SK-N-MC (cell line): ENCODE measurements around the gene SEPTIN7.

Experiments
- EZH2 ChIP-seq: fragments of 200-600 bp; sonication (generic); IDR thresholded peaks from one replicate; pipeline ENCODE4 v1.6.1; 2017; ENCODE audit warnings: antibody characterized with exemption
- POLR2AphosphoS5 ChIP-seq: IDR thresholded peaks from 2 replicates; pipeline ENCODE4 v1.6.1; 2012; ENCODE audit warnings: mild to moderate bottlenecking, low read depth, low read length, borderline replicate concordance

GRCh38 chr7:35839860-35840854 is 39.3 kb downstream of the SEPTIN7 start:
- TF ChIP-seq EZH2 (no peak), POLR2AphosphoS5 (no peak)
